ENCODE measurements around the gene ADD3. TPM values are rescaled to one million over a fixed set of nuclear protein-coding genes. Genes with fewer than 3 reads are reported as not detected.

ADD3 gene
- 37.2 and 44.2 TPM in 2 replicates for total RNA-seq

GRCh38 chr10:110007701-110008517 is at the start of gene ADD3:
TSS of gene ADD3 (plus strand) at chr10:110007984. CDS start at chr10:110100654, 92,670 bp downstream.

Other genes starting within 250 kb of the ADD3 start
- 71.9 and 79.7 TPM in 2 replicates for gene XPNPEP1, start 84.5 kb upstream of the ADD3 start, total RNA-seq
- 4.0 and 4.2 TPM in 2 replicates for gene MXI1, start 199.6 kb downstream of the ADD3 start, total RNA-seq

All from bronchus fibroblast of lung (primary cell).